ENCODE data around the gene NTF4.
A peak's percentile ranks its signal among the peaks of the same experiment; 100 is the strongest.

The NTF4 gene

GRCh38 chr19:49092686-49093085 lies 28.1 kb upstream of the NTF4 start:
- H3K9ac ChIP-seq (ENCODE audit: low read length): no peak overlapping the region
- no peaks in the 10 kb centered on the region for H3K4me1 ChIP-seq (ENCODE audit: low read length)
- no peaks in the 10 kb centered on the region for H3K27me3 ChIP-seq (ENCODE audit: low read depth, low read length)
- TF ChIP-seq CTCF (IDR thresholded peaks at IDR 0.05; ENCODE audit: low read depth, low read length): no peak
- TF ChIP-seq EZH2phosphoT487 (IDR thresholded peaks at IDR 0.05; ENCODE audit: low read depth): no peak
- no peak overlapping the region for H3K4me3 ChIP-seq (ENCODE audit: low read length)
- no peaks in the 10 kb centered on the region for H3K9me3 ChIP-seq (ENCODE audit: insufficient read depth, low read length)
- peaks cover 63% of the 10 kb centered on the region for H3K36me3 ChIP-seq (replicated peaks; ENCODE audit: low read depth, low read length)
- H3K27ac ChIP-seq (ENCODE audit: low read length): no peak overlapping the region
- H4K20me1 ChIP-seq (ENCODE audit: insufficient read depth, low read length): peaks cover 50% of the 10 kb centered on the region
- H2AFZ ChIP-seq (ENCODE audit: low read depth, low read length): no peak overlapping the region
- no peak overlapping the region for H3K4me2 ChIP-seq (ENCODE audit: low read length)
- H3K79me2 ChIP-seq (ENCODE audit: low read length): peaks cover 91% of the 10 kb centered on the region

- no peak overlapping the region for H2AFZ ChIP-seq (ENCODE audit: low read depth, low read length)
- no peaks in the 10 kb centered on the region for H3K27me3 ChIP-seq (ENCODE audit: low read depth, low read length)
- H3K4me2 ChIP-seq (ENCODE audit: low read length): no peak overlapping the region
- TF ChIP-seq EZH2phosphoT487 (IDR thresholded peaks at IDR 0.05; ENCODE audit: low read depth): no peak
- no peak for TF ChIP-seq CTCF (IDR thresholded peaks at IDR 0.05; ENCODE audit: low read depth, low read length)
- H3K9ac ChIP-seq (ENCODE audit: low read length): no peak overlapping the region
- no peak overlapping the region for H3K27ac ChIP-seq (ENCODE audit: low read length)
- H3K36me3 ChIP-seq (replicated peaks; ENCODE audit: low read depth, low read length): peaks cover 68% of the 10 kb centered on the region
- H4K20me1 ChIP-seq (ENCODE audit: insufficient read depth, low read length): peaks cover 55% of the 10 kb centered on the region
- H3K9me3 ChIP-seq (ENCODE audit: insufficient read depth, low read length): no peaks in the 10 kb centered on the region
- peaks cover 98% of the 10 kb centered on the region for H3K79me2 ChIP-seq (ENCODE audit: low read length)
- H3K4me1 ChIP-seq (ENCODE audit: low read length): peaks cover 10% of the 10 kb centered on the region
- H3K4me3 ChIP-seq (ENCODE audit: low read length): no peak overlapping the region
Observed at GRCh38 chr19:49091391-49092038, 26.9 kb upstream of the NTF4 start.

GRCh38 chr19:49086296-49086695 lies 21.7 kb upstream of the NTF4 start:
- Histone ChIP-seq H4K20me1 (ENCODE audit: insufficient read depth, low read length) (peaks cover 44% of the 10 kb centered on the region), H3K9me3 (ENCODE audit: insufficient read depth, low read length) (no peaks in the 10 kb centered on the region)

GRCh38 chr19:49085868-49086232 lies 21.2 kb upstream of the NTF4 start:
- Histone ChIP-seq H3K4me3 (ENCODE audit: low read length) (peak overlapping the region; percentile 92), H2AFZ (ENCODE audit: low read depth, low read length) (no peak overlapping the region), H3K27ac (ENCODE audit: low read length) (peak overlapping the region; percentile 60), H3K27me3 (ENCODE audit: low read depth, low read length) (no peaks in the 10 kb centered on the region), H3K36me3 (replicated peaks; ENCODE audit: low read depth, low read length) (peaks cover 40% of the 10 kb centered on the region), H3K4me1 (ENCODE audit: low read length) (peaks cover 14% of the 10 kb centered on the region), H3K9me3 (ENCODE audit: insufficient read depth, low read length) (no peaks in the 10 kb centered on the region), H3K4me2 (ENCODE audit: low read length) (peak overlapping the region; percentile 95), H4K20me1 (ENCODE audit: insufficient read depth, low read length) (peaks cover 42% of the 10 kb centered on the region), H3K79me2 (ENCODE audit: low read length) (peaks cover 56% of the 10 kb centered on the region), H3K9ac (ENCODE audit: low read length) (peak overlapping the region; percentile 92)
- TF ChIP-seq CTCF (IDR thresholded peaks at IDR 0.05; ENCODE audit: low read depth, low read length) (no peak), EZH2phosphoT487 (IDR thresholded peaks at IDR 0.05; ENCODE audit: low read depth) (no peak)

More at GRCh38 chr19:49086296-49086695, 21.7 kb upstream of the NTF4 start:
- Histone ChIP-seq H3K9ac (ENCODE audit: low read length) (peak overlapping the region; percentile 92), H3K27me3 (ENCODE audit: low read depth, low read length) (no peaks in the 10 kb centered on the region), H3K4me1 (ENCODE audit: low read length) (peaks cover 14% of the 10 kb centered on the region), H3K4me2 (ENCODE audit: low read length) (peak overlapping the region; percentile 95), H3K36me3 (replicated peaks; ENCODE audit: low read depth, low read length) (peaks cover 42% of the 10 kb centered on the region), H3K27ac (ENCODE audit: low read length) (peak overlapping the region; percentile 60), H2AFZ (ENCODE audit: low read depth, low read length) (no peak overlapping the region), H3K4me3 (ENCODE audit: low read length) (peak overlapping the region; percentile 92), H3K79me2 (ENCODE audit: low read length) (peaks cover 61% of the 10 kb centered on the region)
- TF ChIP-seq CTCF (IDR thresholded peaks at IDR 0.05; ENCODE audit: low read depth, low read length) (no peak), EZH2phosphoT487 (IDR thresholded peaks at IDR 0.05; ENCODE audit: low read depth) (no peak)
